Measurements from ENCODE around the gene STX4. TPM values are rescaled to one million over a fixed set of nuclear protein-coding genes. Genes with fewer than 3 reads are reported as not detected.

Gene STX4
- total and polyA plus RNA-seq, 5 donors: 39.6 to 51.3 (median 45.4) TPM

GRCh38 chr16:31073142-31073969, 40.0 kb downstream of the STX4 start:
- intact Hi-C loops (cut with DNase I): loop anchor here in 1 of 4 donors (5.0 to 10.0 kb wide), 2 partner anchors 41 to 89 kb away; partner anchors contain the start of genes HSD3B7 and STX4
- no peaks in the 10 kb centered on the region for H3K9me3 ChIP-seq (ENCODE audit: control insufficient read depth, low read length)
- H3K27ac ChIP-seq (ENCODE audit: low read length): peak overlapping the region; percentile 95
- peak overlapping the region; percentile 94 for H3K4me3 ChIP-seq (ENCODE audit: low read length)
- H3K4me1 ChIP-seq (ENCODE audit: control insufficient read depth, insufficient read depth, low read length): peaks cover 7% of the 10 kb centered on the region
- ATAC-seq: peak; percentile 91 to 92
- DNase-seq: peak; percentile 92 to 97 (median 96)
- no peaks in the 10 kb centered on the region for H3K27me3 ChIP-seq (ENCODE audit: control insufficient read depth, insufficient read depth)
- under 1% methylated on average over 83 of the region's 83 CpGs for WGBS

- peak within 1 kb of the TSS; percentile 94 for H3K4me3 ChIP-seq (ENCODE audit: low read length)
- intact Hi-C loops (cut with DNase I): loop anchor here in 1 of 4 donors (5.0 to 10.0 kb wide), 2 partner anchors 42 to 89 kb away; partner anchors contain the start of genes HSD3B7 and STX4
- peak; percentile 99 for DNase-seq
- H3K27ac ChIP-seq (ENCODE audit: low read length): peak within 1 kb of the TSS; percentile 95
- H3K27me3 ChIP-seq (ENCODE audit: control insufficient read depth, insufficient read depth): no peaks in the 10 kb centered on the region
- under 1% methylated on average over 48 of the region's 48 CpGs for WGBS
- no peaks in the 10 kb centered on the region for H3K9me3 ChIP-seq (ENCODE audit: control insufficient read depth, low read length)
- peak; percentile 96 for ATAC-seq
- H3K4me1 ChIP-seq (ENCODE audit: control insufficient read depth, insufficient read depth, low read length): peaks cover 7% of the 10 kb centered on the region
Observed at GRCh38 chr16:31073970-31074813, 40.8 kb downstream of the STX4 start, which contains the start of the genes ZNF646 and ZNF668. Gene ZNF646, plus strand, starts transcription at chr16:31074422. Its CDS starts 1,903 bp downstream, at chr16:31076325. Gene ZNF668, minus strand, starts transcription at chr16:31074240. Its CDS starts 9,781 bp downstream, at chr16:31064459.

GRCh38 chr16:31074814-31075183, 41.4 kb downstream of the STX4 start:
- peak overlapping the region; percentile 92 for H3K27ac ChIP-seq (ENCODE audit: low read length)
- DNase-seq (no peak), ATAC-seq (no peak)
- WGBS: 3% methylated on average over 7 of the region's 7 CpGs
- H3K9me3 ChIP-seq (ENCODE audit: control insufficient read depth, low read length): no peaks in the 10 kb centered on the region
- peaks cover 7% of the 10 kb centered on the region for H3K4me1 ChIP-seq (ENCODE audit: control insufficient read depth, insufficient read depth, low read length)
- no peaks in the 10 kb centered on the region for H3K27me3 ChIP-seq (ENCODE audit: control insufficient read depth, insufficient read depth)
- peak overlapping the region; percentile 94 for H3K4me3 ChIP-seq (ENCODE audit: low read length)
- intact Hi-C loops (cut with DNase I): loop anchor here in 1 of 4 donors (5.0 to 10.0 kb wide), 2 partner anchors 42 to 90 kb away; partner anchors contain the start of genes HSD3B7 and STX4

- 66% methylated on average over 16 of the region's 16 CpGs for WGBS
- intact Hi-C loops (cut with DNase I): loop anchor here in 1 of 4 donors (10.0 kb wide), 1 partner anchor 92 kb away; the partner anchor contains the start of gene HSD3B7
- Histone ChIP-seq H3K27me3 (ENCODE audit: control insufficient read depth, insufficient read depth) (no peaks in the 10 kb centered on the region), H3K27ac (ENCODE audit: low read length) (no peak overlapping the region), H3K9me3 (ENCODE audit: control insufficient read depth, low read length) (no peaks in the 10 kb centered on the region), H3K4me1 (ENCODE audit: control insufficient read depth, insufficient read depth, low read length) (peaks cover 7% of the 10 kb centered on the region), H3K4me3 (ENCODE audit: low read length) (no peak overlapping the region)
- ATAC-seq: no peak
- DNase-seq: peak in 1 of 3 donors; percentile 54
Observed at GRCh38 chr16:31076319-31076718, 43.0 kb downstream of the STX4 start.

- no peaks in the 10 kb centered on the region for H3K9me3 ChIP-seq (ENCODE audit: control insufficient read depth, low read length)
- no peaks in the 10 kb centered on the region for H3K27me3 ChIP-seq (ENCODE audit: control insufficient read depth, insufficient read depth)
- no peak overlapping the region for H3K4me3 ChIP-seq (ENCODE audit: low read length)
- H3K27ac ChIP-seq (ENCODE audit: low read length): no peak overlapping the region
- DNase-seq (peak in 1 of 3 donors; percentile 42), ATAC-seq (no peak)
- WGBS: 94% methylated on average over 13 of the region's 13 CpGs
- intact Hi-C loops (cut with DNase I): loop anchor here in 1 of 4 donors (10.0 kb wide), 1 partner anchor 92 kb away; the partner anchor contains the start of gene HSD3B7
- H3K4me1 ChIP-seq (ENCODE audit: control insufficient read depth, insufficient read depth, low read length): peaks cover 7% of the 10 kb centered on the region
Observed at GRCh38 chr16:31077024-31077423, 43.7 kb downstream of the STX4 start.

- no peaks in the 10 kb centered on the region for H3K27me3 ChIP-seq (ENCODE audit: control insufficient read depth, insufficient read depth)
- H3K4me1 ChIP-seq (ENCODE audit: control insufficient read depth, insufficient read depth, low read length): no peaks in the 10 kb centered on the region
- intact Hi-C loops (cut with DNase I): loop anchor here in 1 of 4 donors (10.0 kb wide), 1 partner anchor 93 kb away; the partner anchor contains the start of gene HSD3B7
- H3K9me3 ChIP-seq (ENCODE audit: control insufficient read depth, low read length): no peaks in the 10 kb centered on the region
- ATAC-seq: no peak
- H3K27ac ChIP-seq (ENCODE audit: low read length): no peak overlapping the region
- no peak overlapping the region for H3K4me3 ChIP-seq (ENCODE audit: low read length)
- WGBS: 94% methylated on average over 30 of the region's 30 CpGs
- peak in 1 of 3 donors; percentile 35 for DNase-seq
Observed at GRCh38 chr16:31077592-31078396, 44.4 kb downstream of the STX4 start.

GRCh38 chr16:31078597-31079341, 45.4 kb downstream of the STX4 start:
- ATAC-seq (no peak), DNase-seq (peak in 1 of 3 donors; percentile 42)
- Histone ChIP-seq H3K4me1 (ENCODE audit: control insufficient read depth, insufficient read depth, low read length) (no peaks in the 10 kb centered on the region), H3K9me3 (ENCODE audit: control insufficient read depth, low read length) (no peaks in the 10 kb centered on the region), H3K27me3 (ENCODE audit: control insufficient read depth, insufficient read depth) (no peaks in the 10 kb centered on the region), H3K4me3 (ENCODE audit: low read length) (no peak overlapping the region), H3K27ac (ENCODE audit: low read length) (no peak overlapping the region)
- WGBS: 94% methylated on average over 15 of the region's 15 CpGs
- intact Hi-C loops (cut with DNase I): loop anchor here in 1 of 4 donors (10.0 kb wide), 1 partner anchor 94 kb away; the partner anchor contains the start of gene HSD3B7

- ATAC-seq: no peak
- intact Hi-C loops (cut with DNase I): loop anchor here in 1 of 4 donors (10.0 kb wide), 1 partner anchor 95 kb away; the partner anchor contains the start of gene HSD3B7
- H3K27ac ChIP-seq (ENCODE audit: low read length): no peak overlapping the region
Observed at GRCh38 chr16:31079342-31079944, 46.1 kb downstream of the STX4 start.

GRCh38 chr16:31080035-31080629, 46.8 kb downstream of the STX4 start:
- Histone ChIP-seq H3K27me3 (ENCODE audit: control insufficient read depth, insufficient read depth) (no peaks in the 10 kb centered on the region), H3K27ac (ENCODE audit: low read length) (no peak overlapping the region), H3K9me3 (ENCODE audit: control insufficient read depth, low read length) (no peaks in the 10 kb centered on the region), H3K4me3 (ENCODE audit: low read length) (no peak overlapping the region), H3K4me1 (ENCODE audit: control insufficient read depth, insufficient read depth, low read length) (no peaks in the 10 kb centered on the region)
- DNase-seq (peak in 1 of 3 donors; percentile 49), ATAC-seq (no peak)
- intact Hi-C loops (cut with DNase I): no loop called here
- WGBS: 96% methylated on average over 40 of the region's 40 CpGs

More at GRCh38 chr16:31079342-31079944, 46.1 kb downstream of the STX4 start:
- Histone ChIP-seq H3K4me1 (ENCODE audit: control insufficient read depth, insufficient read depth, low read length) (no peaks in the 10 kb centered on the region), H3K4me3 (ENCODE audit: low read length) (no peak overlapping the region), H3K27me3 (ENCODE audit: control insufficient read depth, insufficient read depth) (no peaks in the 10 kb centered on the region), H3K9me3 (ENCODE audit: control insufficient read depth, low read length) (no peaks in the 10 kb centered on the region)
- peak in 1 of 3 donors; percentile 58 for DNase-seq
- 84% methylated on average over 13 of the region's 13 CpGs for WGBS

Data from right cardiac atrium (tissue), 5 donors.